ENCODE results near the gene NIPAL4.

- no peak for TF ChIP-seq CTCF (IDR thresholded peaks at IDR 0.05)
- no peak for TF ChIP-seq POLR2A (IDR thresholded peaks at IDR 0.05)
- no peak for TF ChIP-seq POLR2AphosphoS5 (IDR thresholded peaks at IDR 0.05)
Measured at GRCh38 chr5:157451806-157452205, 8.2 kb upstream of the NIPAL4 start.
